ENCODE data around the gene TRPM5. TPM values are rescaled to one million over a fixed set of nuclear protein-coding genes. Genes with fewer than 3 reads are reported as not detected.
A peak's percentile ranks its signal among the peaks of the same experiment; 100 is the strongest.

Gene TRPM5
- total and polyA plus RNA-seq, 9 of the 15 experiments (the other 6 are each of a cell fraction or from before 2014, with no cell fraction given): not detected

DNA sequence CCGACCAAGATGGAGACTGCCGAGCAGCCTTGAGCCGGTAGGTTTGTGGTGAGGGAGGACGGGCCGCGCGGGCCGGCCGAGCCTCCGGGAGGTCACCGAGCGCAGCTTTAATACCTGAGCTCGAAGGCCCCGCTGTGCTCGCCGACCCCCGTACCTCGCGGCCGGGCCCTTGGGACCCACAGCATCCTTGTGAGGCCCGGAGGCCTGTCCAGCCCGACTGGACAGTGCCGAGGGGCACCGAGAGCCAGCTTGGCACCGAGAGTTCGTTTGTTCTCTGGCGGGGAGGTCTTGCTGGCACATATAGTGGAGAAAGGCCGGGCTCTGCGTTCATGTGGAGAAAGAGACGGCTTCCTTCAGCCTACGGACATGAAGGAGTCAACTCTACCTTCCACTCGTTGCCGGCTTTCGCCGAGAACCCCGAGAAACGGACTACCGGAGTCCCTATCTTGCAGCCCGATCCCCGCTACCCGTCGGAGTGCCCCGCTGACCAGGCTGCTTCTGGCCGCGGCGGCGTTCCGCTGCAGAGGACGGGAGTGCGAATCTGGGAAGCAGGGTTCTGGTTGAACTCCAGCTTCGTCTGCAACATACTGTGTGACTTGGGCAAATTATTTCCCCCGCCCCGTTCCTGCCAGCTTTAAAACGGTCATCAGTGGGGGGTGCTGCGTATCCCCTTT lies 43.4 kb downstream of the TRPM5 start (continued):
- TF ChIP-seq, protein P1, sequence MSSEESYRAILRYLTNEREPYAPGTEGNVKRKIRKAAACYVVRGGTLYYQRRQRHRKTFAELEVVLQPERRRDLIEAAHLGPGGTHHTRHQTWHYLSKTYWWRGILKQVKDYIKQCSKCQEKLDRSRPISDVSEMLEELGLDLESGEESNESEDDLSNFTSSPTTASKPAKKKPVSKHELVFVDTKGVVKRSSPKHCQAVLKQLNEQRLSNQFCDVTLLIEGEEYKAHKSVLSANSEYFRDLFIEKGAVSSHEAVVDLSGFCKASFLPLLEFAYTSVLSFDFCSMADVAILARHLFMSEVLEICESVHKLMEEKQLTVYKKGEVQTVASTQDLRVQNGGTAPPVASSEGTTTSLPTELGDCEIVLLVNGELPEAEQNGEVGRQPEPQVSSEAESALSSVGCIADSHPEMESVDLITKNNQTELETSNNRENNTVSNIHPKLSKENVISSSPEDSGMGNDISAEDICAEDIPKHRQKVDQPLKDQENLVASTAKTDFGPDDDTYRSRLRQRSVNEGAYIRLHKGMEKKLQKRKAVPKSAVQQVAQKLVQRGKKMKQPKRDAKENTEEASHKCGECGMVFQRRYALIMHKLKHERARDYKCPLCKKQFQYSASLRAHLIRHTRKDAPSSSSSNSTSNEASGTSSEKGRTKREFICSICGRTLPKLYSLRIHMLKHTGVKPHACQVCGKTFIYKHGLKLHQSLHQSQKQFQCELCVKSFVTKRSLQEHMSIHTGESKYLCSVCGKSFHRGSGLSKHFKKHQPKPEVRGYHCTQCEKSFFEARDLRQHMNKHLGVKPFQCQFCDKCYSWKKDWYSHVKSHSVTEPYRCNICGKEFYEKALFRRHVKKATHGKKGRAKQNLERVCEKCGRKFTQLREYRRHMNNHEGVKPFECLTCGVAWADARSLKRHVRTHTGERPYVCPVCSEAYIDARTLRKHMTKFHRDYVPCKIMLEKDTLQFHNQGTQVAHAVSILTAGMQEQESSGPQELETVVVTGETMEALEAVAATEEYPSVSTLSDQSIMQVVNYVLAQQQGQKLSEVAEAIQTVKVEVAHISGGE (CRISPR knock-in tag; IDR thresholded peaks at IDR 0.05): peak in 1 of 3 experiments; percentile 37; a peak in 1 of 6 replicates
- TF ChIP-seq RBBP5 (IDR thresholded peaks at IDR 0.05; ENCODE audit: borderline replicate concordance, insufficient read depth, low read length, poor library complexity, severe bottlenecking) (peak; percentile 88), BRCA1 (IDR thresholded peaks at IDR 0.05) (no peak), BRCA1 (CRISPR knock-in tag; IDR thresholded peaks at IDR 0.05) (0 out of 2 replicates have a peak, but pooled peaks have one; percentile 40), PHF8 (IDR thresholded peaks at IDR 0.05; ENCODE audit: borderline replicate concordance, low read length) (peak; percentile 75; the same call in 1 of the 2 replicates), ZNF232 (CRISPR knock-in tag; IDR thresholded peaks at IDR 0.05) (0 out of 2 replicates have a peak, but pooled peaks have one; percentile 43), PHF20 (IDR thresholded peaks at IDR 0.05; ENCODE audit: partially characterized antibody) (peak; percentile 92), PHB (CRISPR knock-in tag; IDR thresholded peaks at IDR 0.05) (0 out of 2 replicates have a peak, but pooled peaks have one; percentile 34), BRD4 (IDR thresholded peaks at IDR 0.05) (0 out of 2 replicates have a peak, but pooled peaks have one; percentile 58)
- TF ChIP-seq, protein P2, sequence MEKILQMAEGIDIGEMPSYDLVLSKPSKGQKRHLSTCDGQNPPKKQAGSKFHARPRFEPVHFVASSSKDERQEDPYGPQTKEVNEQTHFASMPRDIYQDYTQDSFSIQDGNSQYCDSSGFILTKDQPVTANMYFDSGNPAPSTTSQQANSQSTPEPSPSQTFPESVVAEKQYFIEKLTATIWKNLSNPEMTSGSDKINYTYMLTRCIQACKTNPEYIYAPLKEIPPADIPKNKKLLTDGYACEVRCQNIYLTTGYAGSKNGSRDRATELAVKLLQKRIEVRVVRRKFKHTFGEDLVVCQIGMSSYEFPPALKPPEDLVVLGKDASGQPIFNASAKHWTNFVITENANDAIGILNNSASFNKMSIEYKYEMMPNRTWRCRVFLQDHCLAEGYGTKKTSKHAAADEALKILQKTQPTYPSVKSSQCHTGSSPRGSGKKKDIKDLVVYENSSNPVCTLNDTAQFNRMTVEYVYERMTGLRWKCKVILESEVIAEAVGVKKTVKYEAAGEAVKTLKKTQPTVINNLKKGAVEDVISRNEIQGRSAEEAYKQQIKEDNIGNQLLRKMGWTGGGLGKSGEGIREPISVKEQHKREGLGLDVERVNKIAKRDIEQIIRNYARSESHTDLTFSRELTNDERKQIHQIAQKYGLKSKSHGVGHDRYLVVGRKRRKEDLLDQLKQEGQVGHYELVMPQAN (IDR thresholded peaks at IDR 0.05; ENCODE audit: borderline replicate concordance): peak; percentile 40; the same call in 1 of the 2 replicates
- TF ChIP-seq, protein P3, sequence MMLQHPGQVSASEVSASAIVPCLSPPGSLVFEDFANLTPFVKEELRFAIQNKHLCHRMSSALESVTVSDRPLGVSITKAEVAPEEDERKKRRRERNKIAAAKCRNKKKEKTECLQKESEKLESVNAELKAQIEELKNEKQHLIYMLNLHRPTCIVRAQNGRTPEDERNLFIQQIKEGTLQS (IDR thresholded peaks at IDR 0.05): no peak
- TF ChIP-seq, protein P3 (CRISPR knock-in tag; conservative IDR thresholded peaks at IDR 0.05): 0 out of 2 replicates have a peak, but pooled peaks have one; percentile 8

Data from K562 (cell line).